HG03460 (cell line): ENCODE data around the gene GSTT2B.
"Not testable (repeated sequence)": the region's sequence is repeated elsewhere in the genome, so short reads cannot be mapped to it uniquely, and the experiment has no call there.

Experiments
- ATAC-seq: cut with Tn5 transposase; IDR thresholded peaks from one replicate; pipeline ENCODE4 v1.9.1; 2021; ENCODE audit not compliant: unreplicated experiment

Gene GSTT2B, protein sequence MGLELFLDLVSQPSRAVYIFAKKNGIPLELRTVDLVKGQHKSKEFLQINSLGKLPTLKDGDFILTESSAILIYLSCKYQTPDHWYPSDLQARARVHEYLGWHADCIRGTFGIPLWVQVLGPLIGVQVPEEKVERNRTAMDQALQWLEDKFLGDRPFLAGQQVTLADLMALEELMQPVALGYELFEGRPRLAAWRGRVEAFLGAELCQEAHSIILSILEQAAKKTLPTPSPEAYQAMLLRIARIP

GRCh38 chr22:23961084-23961771, at the start of gene GSTT2B:
Gene GSTT2B, minus strand, starts transcription at chr22:23961195. Its CDS starts 64 bp downstream, at chr22:23961131.
- not testable (repeated sequence) for ATAC-seq

DNA sequence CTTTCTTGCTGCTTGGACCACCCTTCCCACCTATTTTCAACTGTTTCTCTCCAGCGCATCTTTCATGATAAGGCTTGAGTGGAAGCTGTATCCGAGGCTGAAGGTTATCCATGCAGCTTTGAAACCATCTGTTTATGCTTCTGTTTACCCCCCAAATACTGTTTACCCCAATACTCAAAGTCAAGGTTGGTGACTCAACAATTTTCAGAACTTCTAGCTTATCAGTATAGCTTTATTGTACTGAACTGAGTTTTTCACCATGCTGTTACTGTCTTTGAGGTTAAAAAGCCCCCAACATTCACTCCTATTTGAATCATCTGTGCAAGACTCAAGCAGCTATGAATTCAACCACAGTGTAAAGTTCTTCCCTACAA, 49.0 kb upstream of the GSTT2B start:
- no peak for ATAC-seq

DNA sequence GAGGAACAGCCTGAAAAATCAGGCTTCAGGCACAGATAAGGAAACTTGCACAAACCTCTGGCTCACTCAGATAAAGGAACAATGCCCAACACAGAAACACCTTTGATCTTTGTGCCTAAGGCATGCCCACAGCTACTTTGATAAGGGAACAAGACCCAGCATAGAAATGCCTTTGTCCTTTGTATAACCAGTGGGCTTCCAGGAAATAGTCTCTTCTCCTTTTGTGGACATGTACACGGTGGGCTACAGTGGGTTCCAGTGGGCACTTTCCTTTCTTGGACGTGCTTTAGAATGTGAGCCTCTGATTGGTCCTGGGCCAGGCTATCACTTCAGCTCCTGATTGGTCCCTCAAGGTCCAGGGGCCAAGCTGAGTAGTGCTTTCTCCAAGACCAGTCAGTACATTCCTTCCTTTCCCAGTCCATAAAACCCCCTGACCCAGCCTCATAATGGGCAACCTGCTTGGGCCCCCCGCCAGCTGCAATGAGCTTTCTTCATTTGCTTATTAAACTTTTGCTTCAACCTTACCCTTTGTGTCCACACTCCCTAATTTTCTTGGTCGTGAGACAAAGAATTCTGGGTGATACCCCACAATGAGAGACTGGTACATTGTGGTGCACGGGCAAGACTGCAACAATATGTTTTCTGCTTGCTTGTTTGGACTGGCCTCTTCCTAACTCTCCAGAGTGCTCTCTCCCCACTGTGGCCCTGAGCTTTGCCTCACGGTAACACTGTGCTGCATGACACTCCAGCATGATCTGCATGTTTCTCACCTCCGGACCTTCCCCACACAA, 48.4 kb upstream of the GSTT2B start:
- no peak for ATAC-seq

DNA sequence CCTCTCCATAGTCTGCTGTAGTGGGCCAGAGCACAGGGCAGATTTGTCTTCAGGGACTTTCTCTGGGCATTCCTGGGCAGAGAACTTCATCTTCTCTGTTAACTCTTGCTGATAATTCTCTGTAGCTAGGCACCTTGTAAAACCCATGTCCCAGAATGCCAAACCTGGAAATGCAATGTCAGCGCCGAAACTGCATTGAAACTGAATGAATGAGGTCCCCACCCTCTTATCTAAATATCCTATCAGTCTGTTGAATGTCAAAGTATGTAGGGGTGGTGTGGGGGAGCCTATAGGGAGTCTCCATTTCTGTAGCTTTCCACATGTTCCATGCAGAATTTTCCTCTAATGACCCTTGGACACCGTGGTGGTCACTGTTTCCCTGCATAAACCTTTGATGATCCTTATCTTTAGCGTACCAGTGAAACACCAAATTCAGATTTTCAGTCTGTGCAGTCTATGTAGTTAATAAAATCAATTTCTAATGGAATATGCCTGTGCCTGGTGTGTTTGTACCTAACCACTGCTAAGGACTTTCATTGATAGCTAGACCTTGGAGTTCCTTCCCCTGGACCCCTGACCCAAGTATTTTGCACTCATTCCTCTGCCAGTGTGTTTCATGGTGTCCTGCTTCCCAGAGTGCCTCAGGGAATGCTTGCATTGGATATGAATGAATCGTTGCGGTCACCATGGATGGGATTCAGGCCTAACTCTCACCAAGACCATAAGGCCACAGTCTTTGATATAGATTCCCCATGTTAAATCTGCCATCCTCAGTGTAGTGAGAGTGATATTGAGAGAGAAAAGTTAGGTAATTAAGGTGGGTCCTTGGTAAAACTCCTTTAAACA, 47.6 kb upstream of the GSTT2B start:
- ATAC-seq, result no peak

GRCh38 chr22:24008022-24008283, 47.0 kb upstream of the GSTT2B start:
- no peak for ATAC-seq

- ATAC-seq, result no peak
These were observed 46.4 kb upstream of the GSTT2B start for GRCh38 chr22:24007253-24008021.

- ATAC-seq, result no peak
These were observed 45.9 kb upstream of the GSTT2B start for GRCh38 chr22:24006914-24007214.

- no peak for ATAC-seq
These were observed 45.4 kb upstream of the GSTT2B start for GRCh38 chr22:24006207-24006913.

DNA sequence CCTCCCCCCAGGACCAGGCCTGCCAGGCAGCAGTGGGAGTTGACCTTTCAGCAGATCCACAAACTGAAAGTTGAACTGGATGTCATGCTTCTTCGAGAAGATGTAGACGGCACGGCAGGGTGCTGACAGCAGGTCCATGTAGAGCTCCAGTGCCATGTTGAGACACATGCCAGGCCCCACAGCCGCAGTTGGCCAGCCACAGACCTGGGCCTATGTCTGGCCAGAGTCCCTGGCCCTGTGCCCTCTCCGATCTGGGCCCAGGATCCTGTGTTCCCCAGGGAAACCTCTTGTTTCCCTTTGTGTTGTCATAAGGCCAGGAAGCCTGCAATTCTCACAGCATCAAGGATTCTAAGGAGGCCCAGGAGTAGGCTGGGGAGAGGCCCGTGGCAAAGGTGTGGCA, 44.2 kb upstream of the GSTT2B start, which contains the start of gene GSTT4:
TSS of gene GSTT4 (minus strand) at position 253 of the 400 bp plus-strand sequence. CDS start at position 156, 97 bp downstream.
- no peak for ATAC-seq

GRCh38 chr22:24003887-24004286, 42.9 kb upstream of the GSTT2B start:
- ATAC-seq, result no peak

DNA sequence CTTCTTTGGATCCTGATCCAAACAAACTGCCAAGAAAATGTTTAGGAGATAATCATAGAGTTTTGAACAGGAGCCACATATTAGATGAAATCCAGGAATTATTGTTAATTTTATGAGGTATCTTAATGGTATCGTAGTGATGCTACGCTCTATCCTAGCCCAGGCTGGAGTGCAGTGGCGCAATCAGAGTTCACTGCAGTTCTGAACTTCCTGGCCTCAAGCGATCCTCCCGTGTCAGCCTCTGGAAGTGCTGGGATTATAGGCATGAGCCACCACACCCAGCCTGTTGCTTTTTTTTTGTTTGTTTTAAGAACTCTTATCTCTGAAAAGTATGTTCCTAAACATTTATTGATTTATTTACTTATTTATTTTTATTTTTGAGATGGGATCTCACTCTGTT, 41.9 kb upstream of the GSTT2B start:
- ATAC-seq, result no peak

GRCh38 chr22:24002272-24002671, 41.3 kb upstream of the GSTT2B start:
- no peak for ATAC-seq

DNA sequence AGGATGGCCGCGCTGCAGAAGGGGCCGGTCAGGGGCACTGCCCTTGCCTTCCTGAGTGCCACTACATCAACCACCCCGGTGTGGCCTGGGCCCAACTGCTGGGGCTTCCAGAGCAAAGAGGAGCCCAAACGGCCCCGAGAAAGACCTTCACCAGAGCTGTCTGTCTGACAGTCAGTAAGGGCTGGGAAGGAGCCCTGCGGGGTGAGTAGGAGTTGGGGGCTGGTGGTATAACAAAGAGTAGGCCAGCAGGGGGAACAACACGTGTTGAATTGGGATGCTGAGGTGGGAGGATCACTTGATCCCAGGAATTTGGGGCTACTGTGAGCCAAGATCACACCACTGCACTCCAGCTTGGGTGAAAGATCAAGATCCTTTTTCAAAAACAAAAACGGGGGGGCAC, 40.3 kb upstream of the GSTT2B start:
- ATAC-seq, result no peak

DNA sequence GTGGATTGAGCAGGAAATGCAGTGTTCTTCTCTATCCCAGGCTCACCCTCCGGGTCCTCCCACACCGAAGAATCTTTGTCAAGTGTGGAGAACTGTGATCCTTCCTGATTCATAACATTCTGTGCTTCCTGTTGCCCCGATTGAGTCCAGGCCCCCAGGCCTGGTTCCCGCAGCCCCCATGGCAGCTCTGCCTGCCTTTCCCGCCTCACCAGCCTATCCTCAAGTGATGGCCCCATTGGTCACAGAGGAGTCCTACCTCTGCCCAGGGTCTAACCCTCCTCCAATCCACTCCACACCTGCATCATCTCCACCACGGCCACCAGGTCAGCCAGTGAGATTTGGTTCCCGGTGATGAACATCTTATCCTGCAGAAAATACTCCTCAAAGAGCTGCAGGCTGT, 38.8 kb upstream of the GSTT2B start:
- ATAC-seq, result not testable (repeated sequence)

DNA sequence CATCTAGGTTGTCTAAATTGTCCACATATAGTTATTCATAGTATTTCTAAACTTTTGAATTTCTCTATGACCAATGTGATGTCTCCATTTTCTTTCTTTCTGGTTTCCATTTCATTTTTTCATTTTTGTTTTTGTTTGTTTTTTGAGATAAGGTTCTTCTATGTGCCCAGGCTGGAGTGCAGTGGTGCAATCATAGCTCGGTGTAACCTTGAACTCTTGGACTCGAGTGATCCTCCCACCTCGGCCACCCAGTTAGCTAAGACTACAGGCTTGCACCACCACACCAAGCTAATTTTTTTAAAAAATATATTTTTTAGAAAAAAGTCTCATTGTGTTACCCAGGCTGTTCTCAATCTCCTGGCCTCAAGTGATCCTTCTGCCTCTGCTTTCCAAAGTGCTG, 36.1 kb upstream of the GSTT2B start:
- no peak for ATAC-seq

GRCh38 chr22:23993581-23994177, 32.7 kb upstream of the GSTT2B start:
- not testable (repeated sequence) for ATAC-seq

- not testable (repeated sequence) for ATAC-seq
These were observed 32.1 kb upstream of the GSTT2B start for GRCh38 chr22:23993080-23993479.

DNA sequence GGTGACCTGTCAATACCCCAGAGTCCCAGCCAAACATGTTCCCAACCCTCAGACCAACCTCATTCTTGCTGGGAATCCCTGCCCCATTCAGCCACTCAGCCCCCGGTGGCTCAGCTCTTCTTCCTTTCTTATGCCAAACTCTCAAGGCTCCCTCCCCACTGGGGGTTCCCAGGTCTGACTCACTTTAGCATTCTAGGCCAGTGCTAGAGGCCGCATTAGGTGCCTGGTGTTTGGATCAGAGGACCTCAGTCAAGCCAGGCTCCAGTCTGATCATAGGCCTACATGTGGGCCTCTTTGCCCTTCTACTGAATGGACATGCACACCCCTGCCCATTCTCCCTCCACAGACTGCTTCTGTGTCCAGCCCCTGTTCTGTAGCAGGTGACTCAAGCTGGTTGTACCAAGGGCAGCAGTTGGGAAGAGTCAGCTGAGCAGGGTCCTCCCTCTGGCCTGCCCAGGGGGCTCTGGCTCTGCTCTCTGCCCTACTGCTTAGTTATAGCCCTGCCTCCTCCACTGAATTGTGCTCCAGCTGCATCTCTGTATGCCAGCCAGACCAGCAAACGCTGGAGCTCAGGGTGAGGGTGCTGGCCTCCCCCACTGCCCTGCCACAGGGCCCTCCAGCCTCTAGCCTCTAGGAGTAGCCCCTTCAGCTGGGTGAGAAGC, 28.7 kb upstream of the GSTT2B start:
- not testable (repeated sequence) for ATAC-seq

DNA sequence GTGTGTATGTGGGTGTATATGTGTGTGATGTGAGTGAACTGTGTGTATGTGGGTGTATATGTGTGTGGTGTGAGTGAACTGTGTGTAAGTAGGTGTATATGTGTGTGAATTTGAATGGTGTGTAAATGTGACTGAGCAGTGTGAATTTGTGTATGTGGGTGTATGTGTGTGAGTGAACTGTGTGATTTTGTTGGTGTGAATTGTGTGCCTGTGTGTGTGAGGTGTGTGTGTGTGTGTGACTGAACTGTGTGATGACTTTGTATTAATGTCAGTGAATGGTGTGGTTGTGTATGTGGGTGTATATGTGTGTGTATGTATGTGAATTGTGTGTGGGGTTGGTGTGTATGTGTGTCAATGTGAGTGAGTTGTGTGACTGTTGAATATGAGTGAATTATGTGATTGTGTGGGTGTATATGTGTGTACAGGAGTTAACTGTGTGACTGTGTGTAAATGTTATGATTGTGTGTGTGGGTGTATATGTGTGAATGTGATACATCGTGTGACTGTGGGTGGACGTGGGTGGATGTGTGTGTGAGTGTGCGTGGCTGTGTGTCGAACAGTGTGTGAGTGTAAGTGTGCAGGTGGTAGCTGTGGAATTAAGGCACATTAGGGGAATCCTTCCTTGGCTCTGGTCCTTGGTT, 25.7 kb upstream of the GSTT2B start:
- ATAC-seq, result not testable (repeated sequence)
